Measurements from ENCODE around the gene DEPP1.

Gene DEPP1

DNA sequence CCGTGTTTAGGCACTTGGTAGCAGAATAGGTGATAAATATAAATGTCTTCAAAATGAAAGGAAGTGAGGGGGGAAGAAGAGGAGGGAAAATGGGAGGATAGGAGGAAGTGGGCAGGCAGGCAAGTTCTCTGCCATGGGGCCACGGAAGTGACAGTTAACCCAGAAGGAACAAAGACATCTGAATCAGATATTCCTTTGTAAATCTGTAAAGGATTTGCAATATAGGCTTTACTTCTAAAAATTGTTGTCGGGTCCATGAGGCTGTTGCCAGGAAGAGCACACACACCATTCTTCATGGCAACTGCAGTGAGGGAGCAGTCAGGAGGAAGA is 42.7 kb downstream of the DEPP1 start:
- Histone ChIP-seq H3K27me3 (ENCODE audit: insufficient read depth, low read depth) (no peaks in the 10 kb centered on the region), H4K20me1 (ENCODE audit: insufficient read depth) (no peaks in the 10 kb centered on the region), H3K9ac (no peak overlapping the region), H3K36me3 (ENCODE audit: insufficient read depth) (no peaks in the 10 kb centered on the region), H2AFZ (ENCODE audit: low read depth) (no peak overlapping the region), H3K4me1 (ENCODE audit: low read depth, poor library complexity, severe bottlenecking) (peaks cover 50% of the 10 kb centered on the region), H3K27ac (no peak overlapping the region), H3K79me2 (ENCODE audit: insufficient read depth, low read depth) (no peaks in the 10 kb centered on the region), H3K4me2 (no peak overlapping the region), H3K4me3 (IDR thresholded peaks at IDR 0.05; ENCODE audit: insufficient read depth, low read depth, low read length) (no peak overlapping the region)
- no peak for TF ChIP-seq CTCF (conservative IDR thresholded peaks at IDR 0.05; ENCODE audit: low read depth, low read length)

GRCh38 chr10:44935201-44935965 is 43.2 kb downstream of the DEPP1 start:
- Histone ChIP-seq H3K36me3 (ENCODE audit: insufficient read depth) (no peaks in the 10 kb centered on the region), H2AFZ (ENCODE audit: low read depth) (no peak overlapping the region), H3K27ac (no peak overlapping the region), H3K4me1 (ENCODE audit: low read depth, poor library complexity, severe bottlenecking) (peaks cover 55% of the 10 kb centered on the region), H3K79me2 (ENCODE audit: insufficient read depth, low read depth) (no peaks in the 10 kb centered on the region), H3K4me2 (no peak overlapping the region), H3K9ac (no peak overlapping the region), H3K4me3 (IDR thresholded peaks at IDR 0.05; ENCODE audit: insufficient read depth, low read depth, low read length) (no peak overlapping the region), H4K20me1 (ENCODE audit: insufficient read depth) (no peaks in the 10 kb centered on the region), H3K27me3 (ENCODE audit: insufficient read depth, low read depth) (no peaks in the 10 kb centered on the region)
- TF ChIP-seq CTCF (conservative IDR thresholded peaks at IDR 0.05; ENCODE audit: low read depth, low read length) = no peak

DNA sequence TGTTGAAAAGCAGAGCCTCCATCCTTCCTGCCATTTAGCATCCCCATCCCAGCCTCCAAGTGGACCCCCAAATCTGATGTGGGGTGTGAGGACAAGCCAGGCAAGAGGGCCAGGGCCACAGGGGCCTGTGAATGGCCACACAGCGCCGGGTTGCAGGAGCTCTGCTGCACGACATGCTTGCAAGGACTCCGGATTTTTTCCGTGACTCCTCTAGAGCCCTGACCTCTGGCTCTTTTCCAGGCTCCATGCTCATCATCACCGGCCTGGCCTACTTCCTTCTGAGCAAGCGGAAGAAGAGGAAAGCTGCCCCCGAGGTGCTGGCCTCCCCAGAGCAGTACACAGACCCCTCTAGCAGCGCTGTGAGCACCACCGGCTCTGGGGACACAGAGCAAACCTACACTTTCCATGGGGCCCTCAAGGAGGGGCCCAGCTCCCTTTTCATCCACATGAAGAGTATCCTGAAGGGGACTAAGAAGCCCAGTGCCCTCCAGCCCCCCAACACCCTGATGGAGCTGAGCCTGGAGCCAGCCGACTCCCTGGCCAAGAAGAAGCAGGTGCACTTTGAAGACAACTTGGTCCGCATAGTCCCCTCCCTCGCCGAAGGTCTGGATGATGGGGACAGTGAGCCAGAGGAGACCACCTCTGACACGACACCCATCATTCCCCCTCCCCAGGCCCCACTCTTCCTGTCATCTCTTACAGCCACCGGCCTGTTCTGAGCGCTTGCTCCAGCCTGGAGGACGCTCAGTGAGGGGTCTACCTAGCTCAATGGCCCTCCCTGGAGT is 44.0 kb downstream of the DEPP1 start:
- Histone ChIP-seq H3K4me1 (ENCODE audit: low read depth, poor library complexity, severe bottlenecking) (peaks cover 51% of the 10 kb centered on the region), H3K79me2 (ENCODE audit: insufficient read depth, low read depth) (no peaks in the 10 kb centered on the region), H3K27me3 (ENCODE audit: insufficient read depth, low read depth) (no peaks in the 10 kb centered on the region), H2AFZ (ENCODE audit: low read depth) (no peak overlapping the region), H3K4me2 (no peak overlapping the region), H3K36me3 (ENCODE audit: insufficient read depth) (no peaks in the 10 kb centered on the region), H3K9ac (no peak overlapping the region), H3K4me3 (IDR thresholded peaks at IDR 0.05; ENCODE audit: insufficient read depth, low read depth, low read length) (no peak overlapping the region), H4K20me1 (ENCODE audit: insufficient read depth) (no peaks in the 10 kb centered on the region), H3K27ac (no peak overlapping the region)
- no peak for TF ChIP-seq CTCF (conservative IDR thresholded peaks at IDR 0.05; ENCODE audit: low read depth, low read length)

DNA sequence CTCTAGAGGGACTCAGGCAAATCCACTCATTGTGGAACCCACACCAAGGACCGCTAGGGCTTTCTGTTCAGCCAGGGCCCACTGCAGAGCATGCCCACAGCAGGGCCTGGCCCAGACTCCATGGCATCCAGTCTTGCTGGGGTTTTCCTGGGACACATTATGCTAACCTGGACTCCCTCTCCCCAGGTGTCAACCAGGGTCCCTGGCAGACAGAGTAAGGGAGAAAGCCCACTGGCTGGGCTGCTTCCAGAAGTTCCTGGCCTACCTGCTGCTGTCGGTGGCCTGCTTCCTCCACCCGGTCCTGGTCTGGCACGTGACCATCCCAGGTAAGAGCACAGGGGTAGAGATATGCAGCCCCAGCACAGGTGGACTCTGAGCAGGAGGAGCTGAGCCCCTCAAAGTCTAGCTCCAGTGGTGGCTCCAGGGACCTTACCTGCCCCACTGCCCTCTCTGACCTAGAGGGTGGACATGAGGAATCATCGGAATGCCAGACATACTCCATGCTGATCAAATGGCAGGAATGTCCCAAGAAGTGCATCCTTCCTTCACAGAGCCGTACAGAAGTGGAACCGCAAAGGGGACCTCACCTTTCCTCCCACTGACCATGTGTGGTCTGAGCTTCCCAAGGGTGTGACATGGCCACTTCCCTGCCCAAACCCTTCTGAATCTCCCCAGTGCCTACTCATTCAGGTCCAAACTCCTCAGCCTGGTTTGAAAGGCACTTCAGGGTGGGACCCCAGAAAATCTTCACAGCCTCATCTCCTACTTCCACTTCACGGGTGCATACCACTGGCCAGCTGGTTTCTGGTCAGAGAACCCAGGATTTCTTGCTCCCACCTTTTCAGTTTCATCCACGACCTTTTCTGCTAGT is 44.9 kb downstream of the DEPP1 start:
- no peak for TF ChIP-seq CTCF (conservative IDR thresholded peaks at IDR 0.05; ENCODE audit: low read depth, low read length)
- H3K9ac ChIP-seq = no peak overlapping the region
- H3K4me1 ChIP-seq (ENCODE audit: low read depth, poor library complexity, severe bottlenecking) = peaks cover 46% of the 10 kb centered on the region
- no peaks in the 10 kb centered on the region for H4K20me1 ChIP-seq (ENCODE audit: insufficient read depth)
- H3K4me3 ChIP-seq (IDR thresholded peaks at IDR 0.05; ENCODE audit: insufficient read depth, low read depth, low read length) = no peak overlapping the region
- H3K27me3 ChIP-seq (ENCODE audit: insufficient read depth, low read depth) = no peaks in the 10 kb centered on the region
- H3K79me2 ChIP-seq (ENCODE audit: insufficient read depth, low read depth) = no peaks in the 10 kb centered on the region
- H3K4me2 ChIP-seq = peak overlapping the region; percentile 13; the same call in 1 of the 2 replicates
- H3K27ac ChIP-seq = peak overlapping the region; percentile 45
- H3K36me3 ChIP-seq (ENCODE audit: insufficient read depth) = no peaks in the 10 kb centered on the region
- H2AFZ ChIP-seq (ENCODE audit: low read depth) = 0 out of 2 replicates have a peak overlapping the region, but pooled peaks have one; percentile 38

Measured in KMS-11 (cell line).